ENCODE data around the gene OGA.

The OGA gene

GRCh38 chr10:101851411-101852116 is 33.3 kb upstream of the OGA start:
- TF ChIP-seq CTCF (IDR thresholded peaks at IDR 0.05; ENCODE audit: control insufficient read depth, extremely low read depth, insufficient read depth) = no peak
- no peak for DNase-seq (ENCODE audit: low read depth)

GRCh38 chr10:101850749-101851148 is 32.5 kb upstream of the OGA start:
- H3K4me3 ChIP-seq (ENCODE audit: low read depth, low read length) = no peak overlapping the region
- no peak for DNase-seq (ENCODE audit: low read depth)
- TF ChIP-seq CTCF (IDR thresholded peaks at IDR 0.05; ENCODE audit: control insufficient read depth, extremely low read depth, insufficient read depth) = no peak

More at GRCh38 chr10:101851411-101852116, 33.3 kb upstream of the OGA start:
- no peak overlapping the region for H3K4me3 ChIP-seq (ENCODE audit: low read depth, low read length)

- TF ChIP-seq CTCF (IDR thresholded peaks at IDR 0.05; ENCODE audit: control insufficient read depth, extremely low read depth, insufficient read depth) = no peak
- H3K4me3 ChIP-seq (ENCODE audit: low read depth, low read length) = no peak overlapping the region
- no peak for DNase-seq (ENCODE audit: low read depth)
Observed at GRCh38 chr10:101848894-101849351, 30.7 kb upstream of the OGA start.

- no peak overlapping the region for H3K4me3 ChIP-seq (ENCODE audit: low read depth, low read length)
- no peak for DNase-seq (ENCODE audit: low read depth)
- TF ChIP-seq CTCF (IDR thresholded peaks at IDR 0.05; ENCODE audit: control insufficient read depth, extremely low read depth, insufficient read depth) = no peak
Observed at GRCh38 chr10:101848408-101848807, 30.2 kb upstream of the OGA start.

GRCh38 chr10:101845893-101846292 is 27.6 kb upstream of the OGA start:
- no peak for TF ChIP-seq CTCF (IDR thresholded peaks at IDR 0.05; ENCODE audit: control insufficient read depth, extremely low read depth, insufficient read depth)
- H3K4me3 ChIP-seq (ENCODE audit: low read depth, low read length) = no peak overlapping the region
- no peak for DNase-seq (ENCODE audit: low read depth)

GRCh38 chr10:101843032-101844021 is 25.1 kb upstream of the OGA start, which contains the start of gene KCNIP2:
Gene KCNIP2 (minus strand): TSS chr10:101843800. CDS start chr10:101843568, 232 bp downstream.
- DNase-seq (ENCODE audit: low read depth) = no peak
- peak; percentile 26 for TF ChIP-seq CTCF (IDR thresholded peaks at IDR 0.05; ENCODE audit: control insufficient read depth, extremely low read depth, insufficient read depth)
- no peak within 1 kb of the TSS for H3K4me3 ChIP-seq (ENCODE audit: low read depth, low read length)

Data from LNCaP clone FGC (cell line).